Heart right ventricle (tissue), 16 donors: ENCODE measurements around the gene MAP3K20. TPM values are rescaled to one million over a fixed set of nuclear protein-coding genes. Genes with fewer than 3 reads are reported as not detected.
A peak's percentile ranks its signal among the peaks of the same experiment; 100 is the strongest.
"Not testable (repeated sequence)": the region's sequence is repeated elsewhere in the genome, so short reads cannot be mapped to it uniquely, and the experiment has no call there.

Source experiments
- ATAC-seq, 8 donors: fragments of 200-7000 bp; cut with Tn5 transposase; one replicate each; pipeline ENCODE4 v1.9.1; 2020; ENCODE audit warnings: mild to moderate bottlenecking in 8 of 8, moderate library complexity in 8 of 8, moderate number of reproducible peaks in 1 of 8
- DNase-seq, 2 donors: peaks; one replicate each; pipeline ENCODE4 v3.0.0-alpha.2; 2020
- H3K27ac ChIP-seq, 10 donors: fragments of 200-600 bp; sonication (generic) in 2 of 10; one replicate each; pipeline versions ENCODE4 v1.5.0 to v1.8.0; 2020 to 2022; ENCODE audit warnings: mild to moderate bottlenecking in 3 of 10
- H3K27me3 ChIP-seq, 7 donors: fragments of 200-600 bp; one replicate each; pipeline ENCODE4 v1.8.0; 2021 to 2022; ENCODE audit warnings: mild to moderate bottlenecking in 2 of 7
- H3K36me3 ChIP-seq, 9 donors: fragments of 200-600 bp; sonication (generic) in 1 of 9; one replicate each; pipeline versions ENCODE4 v1.5.0 to v1.8.0; 2020 to 2022; ENCODE audit warnings: mild to moderate bottlenecking in 2 of 9
- H3K4me1 ChIP-seq, 9 donors: fragments of 200-600 bp; sonication (generic) in 1 of 9; one replicate each; pipeline versions ENCODE4 v1.5.0 to v1.8.0; 2020 to 2022; ENCODE audit warnings: mild to moderate bottlenecking in 4 of 9
- H3K4me3 ChIP-seq, 10 donors: fragments of 200-600 bp; sonication (generic) in 2 of 10; one replicate each; pipeline versions ENCODE4 v1.5.0 to v1.8.0; 2020 to 2022; ENCODE audit warnings: mild to moderate bottlenecking in 7 of 10, moderate library complexity in 2 of 10
- H3K9me3 ChIP-seq, 11 donors: fragments of 200-600 bp in 10 of 11; sonication (generic) in 2 of 11; one replicate each; pipeline versions ENCODE4 v1.5.0 to v1.8.0; 2013 to 2022; ENCODE audit warnings: mild to moderate bottlenecking in 2 of 11, control low read depth in 1 of 11, moderate library complexity in 1 of 11
- WGBS, 2 donors: extraction: QIAGEN DNeasy Blood & Tissue Kit; methylation state at CpG; one replicate each; pipeline ENCODE4 v1.1.7; 2013; ENCODE audit warnings: inconsistent platforms in 1 of 2; 5-methylcytosine and 5-hydroxymethylcytosine counted together
- intact Hi-C, 10 donors: fragments of 100-400 bp; cut with DNase I; formaldehyde crosslinking; loops; one replicate each; pipeline versions ENCODE4 v1.11.1 to v1.14.2; 2022
- polyA plus RNA-seq, 2 donors: library from polyadenylated mRNA; stranded (reverse); fragments of 200-250 nt; gene quantifications; one replicate each; pipeline ENCODE4 v1.2.3, GENCODE V29; 2013
- total RNA-seq, 10 donors: library from RNA; stranded (reverse); fragmentation: NEBNext Ultra II Directional in 3 of 10; extraction: Animal tissue kit (Norgen Biotek cat#: 25700) in 3 of 10; gene quantifications; one replicate each; pipeline versions ENCODE4 v1.2.1 to v1.2.4, GENCODE V29; 2021 to 2023
- TF ChIP-seq, protein P1 (sequence below), 9 donors: fragments of 200-600 bp; sonication (generic) in 2 of 9; IDR thresholded peaks; one replicate each; pipeline versions ENCODE4 v1.5.0 to v1.8.0; 2021 to 2022; ENCODE audit warnings: antibody characterized with exemption in 9 of 9, mild to moderate bottlenecking in 5 of 9, moderate library complexity in 1 of 9
- donor health status: Arrhythmogenic right ventricular cardiomyopathy.
- donor health status: ischemic (EF 13 %, LVEDD 7.1; RV severe dilation, severe dysfunction).
- donor health status: healthy with polysubstance abuse.
- donor health status: DM: no; HTN: yes; CAD: no.
- donor health status: DM: no; HTN: no; CAD: no.
- donor health status: ischemic (EF 25% LVEDD 6.9; RV normal size, moderate dysfunction).
- donor health status: ischemic (EF 25% LVEDD 5.7; RV mildly dilated, moderate dysfunction).
- donor health status: healthy.
- donor health status: DM: yes; HTN: yes; CAD: no.
- donor health status: Ischemic cardiomyopathy.
- donor health status: ischemic (EF 35%, LVEDD 5.7; RV mildly dilated, moderate dysfunction).
- donor health status: nonischemic (EF 11% LVEDD 7.7; RV severe dilation, severe dysfunction).
- donor health status: DM: yes; HTN: yes; CAD: no.
- donor health status: PGD.
- donor health status: ischemic (EF 29% LVEDD 5.4; RV normal size, mild dysfunction).
- donor health status: nonischemic (EF 23%, LVEDD 6.1; RV moderate dilation, normal function).

MAP3K20 gene
- total and polyA plus RNA-seq, 12 donors: 63.2 to 560 (median 420) TPM

DNA sequence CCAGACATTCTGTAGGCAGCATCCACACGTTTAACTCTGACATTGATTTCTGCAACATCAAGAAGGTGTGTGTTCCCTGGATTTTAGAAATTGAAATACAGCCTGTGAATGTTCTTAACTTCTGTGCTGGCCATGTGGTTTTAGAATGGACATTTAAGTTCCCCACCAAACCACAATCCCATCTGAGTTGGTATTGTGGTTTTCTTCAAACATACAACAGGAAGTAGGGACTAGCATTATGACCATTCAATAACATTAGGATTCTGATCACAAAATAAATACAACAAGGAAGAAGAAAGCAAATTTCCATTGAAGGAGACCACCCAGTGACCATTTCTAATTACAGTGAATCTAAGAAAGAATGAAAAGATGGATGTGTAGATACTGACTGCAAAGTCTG, 51.2 kb downstream of the MAP3K20 start:
- H3K4me3 ChIP-seq: no peak overlapping the region
- peaks cover 0 to 8% (median 0%) of the 10 kb centered on the region in 7 donors for H3K27me3 ChIP-seq
- peaks cover 2 to 64% (median 47%) of the 10 kb centered on the region in 9 donors for H3K4me1 ChIP-seq
- intact Hi-C loops: no loop called here
- H3K36me3 ChIP-seq: peaks cover 0 to 5% (median 0%) of the 10 kb centered on the region in 9 donors
- TF ChIP-seq, protein P1, sequence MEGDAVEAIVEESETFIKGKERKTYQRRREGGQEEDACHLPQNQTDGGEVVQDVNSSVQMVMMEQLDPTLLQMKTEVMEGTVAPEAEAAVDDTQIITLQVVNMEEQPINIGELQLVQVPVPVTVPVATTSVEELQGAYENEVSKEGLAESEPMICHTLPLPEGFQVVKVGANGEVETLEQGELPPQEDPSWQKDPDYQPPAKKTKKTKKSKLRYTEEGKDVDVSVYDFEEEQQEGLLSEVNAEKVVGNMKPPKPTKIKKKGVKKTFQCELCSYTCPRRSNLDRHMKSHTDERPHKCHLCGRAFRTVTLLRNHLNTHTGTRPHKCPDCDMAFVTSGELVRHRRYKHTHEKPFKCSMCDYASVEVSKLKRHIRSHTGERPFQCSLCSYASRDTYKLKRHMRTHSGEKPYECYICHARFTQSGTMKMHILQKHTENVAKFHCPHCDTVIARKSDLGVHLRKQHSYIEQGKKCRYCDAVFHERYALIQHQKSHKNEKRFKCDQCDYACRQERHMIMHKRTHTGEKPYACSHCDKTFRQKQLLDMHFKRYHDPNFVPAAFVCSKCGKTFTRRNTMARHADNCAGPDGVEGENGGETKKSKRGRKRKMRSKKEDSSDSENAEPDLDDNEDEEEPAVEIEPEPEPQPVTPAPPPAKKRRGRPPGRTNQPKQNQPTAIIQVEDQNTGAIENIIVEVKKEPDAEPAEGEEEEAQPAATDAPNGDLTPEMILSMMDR (IDR thresholded peaks at IDR 0.05): no peak
- DNase-seq: no peak
- ATAC-seq: no peak
- WGBS, 2 donors: 54 to 73% methylated on average over 1 of the region's 1 CpG
- H3K9me3 ChIP-seq: no peaks in the 10 kb centered on the region
- H3K27ac ChIP-seq: no peak overlapping the region

DNA sequence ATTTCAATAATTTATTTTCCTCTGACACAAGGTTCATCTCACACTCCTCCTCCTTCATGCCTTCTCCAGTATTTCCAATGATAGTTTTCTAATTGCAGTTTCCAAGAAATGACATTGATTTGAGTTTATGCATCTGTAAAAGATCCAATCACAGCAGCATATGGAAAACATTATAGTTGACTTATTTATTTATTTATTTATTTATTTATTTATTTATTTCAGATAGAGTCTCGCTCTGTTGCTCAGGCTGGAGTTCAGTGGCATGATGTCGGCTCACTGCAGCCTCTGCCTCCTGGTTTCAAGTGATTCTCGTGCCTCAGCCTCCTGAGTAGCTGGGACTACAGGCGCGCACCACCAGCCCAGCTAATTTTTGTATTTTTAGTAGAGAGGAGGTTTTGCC, 52.5 kb downstream of the MAP3K20 start:
- DNase-seq, ATAC-seq, H3K4me3 ChIP-seq, H3K27ac ChIP-seq, H3K9me3 ChIP-seq, H3K36me3 ChIP-seq, intact Hi-C loops, H3K27me3 ChIP-seq: not testable (repeated sequence)
- WGBS, 2 donors: 95 to 96% methylated on average over 5 of the region's 5 CpGs
- H3K4me1 ChIP-seq: peaks cover 2 to 72% (median 56%) of the 10 kb centered on the region in 9 donors

DNA sequence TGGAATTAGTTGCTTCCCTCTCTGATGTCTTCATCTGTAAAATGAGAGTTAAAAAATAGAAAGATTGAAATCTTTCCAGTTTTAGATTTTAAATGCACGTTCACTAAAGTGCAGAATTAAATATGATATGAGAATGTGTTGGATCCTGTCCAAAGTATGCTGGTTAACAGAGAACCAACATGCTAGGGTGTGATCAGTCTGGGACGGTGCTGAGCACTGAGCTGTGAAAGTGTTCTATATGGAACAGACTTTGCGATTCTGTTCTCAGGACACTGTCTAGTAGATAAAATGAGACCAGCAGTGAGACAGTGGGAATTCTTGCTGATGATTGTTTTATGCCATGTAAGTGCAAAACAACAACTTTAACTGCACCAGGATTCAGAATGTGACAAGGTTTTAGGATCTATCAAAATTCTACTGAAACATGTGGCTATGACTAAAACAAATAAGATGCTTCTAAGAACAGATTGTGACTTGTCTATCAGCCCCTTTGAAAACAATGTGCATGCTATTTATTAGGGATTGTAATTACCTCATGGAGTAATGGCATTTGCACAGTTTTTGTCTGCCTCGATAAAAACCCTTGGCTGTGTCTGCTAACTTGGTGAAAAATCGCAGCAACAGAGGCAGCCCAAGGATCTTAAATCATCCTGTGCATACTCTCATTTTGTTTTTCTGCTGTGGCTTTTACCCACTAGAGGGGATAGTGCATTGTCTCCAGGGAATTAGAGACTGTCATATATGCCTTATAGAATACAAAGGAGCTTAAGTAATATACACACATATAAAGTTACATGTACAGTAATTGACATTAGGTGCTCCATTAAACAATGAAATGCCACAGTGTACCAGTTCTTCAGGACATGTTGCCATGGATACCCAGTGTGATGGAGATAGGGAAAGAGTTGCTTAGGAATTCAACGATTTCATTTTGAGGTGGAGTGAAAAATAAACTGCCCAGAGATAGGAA, 55.1 kb downstream of the MAP3K20 start:
- peak in 6 of 8 donors; percentile 45 to 66 (median 64) for ATAC-seq
- peaks cover 2 to 69% (median 44%) of the 10 kb centered on the region in 9 donors for H3K4me1 ChIP-seq
- peak overlapping the region in 1 of 10 donors; percentile 30 for H3K27ac ChIP-seq
- H3K9me3 ChIP-seq: no peaks in the 10 kb centered on the region
- WGBS, 2 donors: 41 to 45% methylated on average over 6 of the region's 6 CpGs
- intact Hi-C loops: no loop called here
- DNase-seq: no peak
- H3K27me3 ChIP-seq: peaks cover 0 to 3% (median 0%) of the 10 kb centered on the region in 7 donors
- peaks cover 0 to 5% (median 0%) of the 10 kb centered on the region in 9 donors for H3K36me3 ChIP-seq
- H3K4me3 ChIP-seq: no peak overlapping the region
- TF ChIP-seq, protein P1 (IDR thresholded peaks at IDR 0.05): no peak

DNA sequence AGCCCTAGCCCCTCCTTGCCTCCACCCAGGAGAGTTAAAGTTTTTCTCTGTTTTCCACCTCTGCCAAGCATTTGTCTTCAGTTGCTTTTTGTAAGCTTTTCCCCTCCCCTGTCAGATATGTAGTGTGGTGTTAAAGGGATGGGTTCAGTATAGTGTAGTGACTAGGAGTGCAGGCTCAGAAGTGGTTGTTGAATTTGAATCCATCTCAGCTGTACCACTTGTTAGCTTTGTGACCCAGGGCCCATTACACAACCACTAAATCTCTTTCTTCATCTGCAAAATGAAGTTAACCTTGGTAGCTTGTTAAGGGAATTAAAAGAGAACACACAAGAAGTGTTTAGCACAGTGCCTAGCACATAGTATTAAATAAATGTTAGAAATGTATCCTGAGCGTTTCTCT, 56.9 kb downstream of the MAP3K20 start:
- WGBS, 2 donors: 89 to 95% methylated on average over 1 of the region's 1 CpG
- ATAC-seq: peak in 2 of 8 donors; percentile 30 to 38
- peaks cover 0 to 3% (median 0%) of the 10 kb centered on the region in 7 donors for H3K27me3 ChIP-seq
- intact Hi-C loops: no loop called here
- peaks cover 0 to 5% (median 0%) of the 10 kb centered on the region in 9 donors for H3K36me3 ChIP-seq
- no peaks in the 10 kb centered on the region for H3K9me3 ChIP-seq
- TF ChIP-seq, protein P1 (IDR thresholded peaks at IDR 0.05): no peak
- DNase-seq: no peak
- H3K4me3 ChIP-seq: no peak overlapping the region
- H3K4me1 ChIP-seq: peaks cover 2 to 73% (median 58%) of the 10 kb centered on the region in 9 donors
- peak overlapping the region in 1 of 10 donors; percentile 4 for H3K27ac ChIP-seq
